OCI-LY3 (cell line): Measurements from ENCODE around the gene TAF1A.

ENCODE experiments used
- H2AFZ ChIP-seq: fragments of 200-600, 300-600 bp; shearing (Covaris generic); 2 replicates; pipeline ENCODE4 v1.6.0; 2014; ENCODE audit warnings: antibody characterized with exemption, low read depth, low read length
- H3K27ac ChIP-seq: fragments of 200-600, 300-600 bp; sonication (generic); 2 replicates; pipeline ENCODE4 v1.5.1; 2014; ENCODE audit warnings: mild to moderate bottlenecking, low read length, moderate library complexity, mixed read lengths
- H3K27me3 ChIP-seq: fragments of 200-600, 300-600 bp; sonication (generic); 2 replicates; pipeline ENCODE4 v1.6.1; 2014; ENCODE audit warnings: low read depth, low read length, mixed read lengths
- H3K36me3 ChIP-seq: fragments of 200-600, 300-600 bp; sonication (generic); replicated peaks from 2 replicates; pipeline ENCODE3; 2014; ENCODE audit warnings: low read depth, low read length, mixed read lengths
- H3K4me1 ChIP-seq: fragments of 300-600, 200-600 bp; sonication (generic); 2 replicates; pipeline ENCODE4 v1.6.1; 2014; ENCODE audit warnings: low read length, mixed read lengths
- H3K4me2 ChIP-seq: fragments of 200-600, 300-600 bp; sonication (generic); 2 replicates; pipeline ENCODE4 v1.6.1; 2014; ENCODE audit warnings: low read length, mixed read lengths
- H3K4me3 ChIP-seq: fragments of 300-600, 200-600 bp; sonication (generic); 2 replicates; pipeline ENCODE4 v1.5.1; 2014; ENCODE audit warnings: antibody characterized with exemption, mild to moderate bottlenecking, low read length, moderate library complexity
- H3K79me2 ChIP-seq: fragments of 300-600, 200-600 bp; shearing (Covaris generic); 2 replicates; pipeline ENCODE4 v1.6.1; 2014; ENCODE audit warnings: mild to moderate bottlenecking, low read length, mixed read lengths
- H3K9ac ChIP-seq: fragments of 300-600, 200-600 bp; shearing (Covaris generic); 2 replicates; pipeline ENCODE4 v1.6.0; 2014; ENCODE audit warnings: mild to moderate bottlenecking, low read length, moderate library complexity
- H3K9me3 ChIP-seq: fragments of 200-600, 300-600 bp; shearing (Covaris generic); 2 replicates; pipeline ENCODE4 v1.6.1; 2014; ENCODE audit warnings: low read length, mixed read lengths; ENCODE audit not compliant: insufficient read depth
- H4K20me1 ChIP-seq: fragments of 200-600, 300-600 bp; sonication (generic); 2 replicates; pipeline ENCODE4 v1.6.1; 2016; ENCODE audit warnings: low read length, mixed read lengths; ENCODE audit not compliant: insufficient read depth
- EZH2phosphoT487 ChIP-seq: fragments of 200-600 bp; shearing (Covaris generic); IDR thresholded peaks from 2 replicates; pipeline ENCODE4 v1.6.1; 2018; ENCODE audit warnings: antibody characterized with exemption, mixed run types, low read depth
- TF ChIP-seq, protein P1 (sequence below): fragments of 200-600, 300-600 bp; sonication (generic); IDR thresholded peaks from 2 replicates; pipeline ENCODE4 v1.5.1; 2014; ENCODE audit warnings: antibody characterized with exemption, low read length, low read depth

Gene TAF1A

DNA sequence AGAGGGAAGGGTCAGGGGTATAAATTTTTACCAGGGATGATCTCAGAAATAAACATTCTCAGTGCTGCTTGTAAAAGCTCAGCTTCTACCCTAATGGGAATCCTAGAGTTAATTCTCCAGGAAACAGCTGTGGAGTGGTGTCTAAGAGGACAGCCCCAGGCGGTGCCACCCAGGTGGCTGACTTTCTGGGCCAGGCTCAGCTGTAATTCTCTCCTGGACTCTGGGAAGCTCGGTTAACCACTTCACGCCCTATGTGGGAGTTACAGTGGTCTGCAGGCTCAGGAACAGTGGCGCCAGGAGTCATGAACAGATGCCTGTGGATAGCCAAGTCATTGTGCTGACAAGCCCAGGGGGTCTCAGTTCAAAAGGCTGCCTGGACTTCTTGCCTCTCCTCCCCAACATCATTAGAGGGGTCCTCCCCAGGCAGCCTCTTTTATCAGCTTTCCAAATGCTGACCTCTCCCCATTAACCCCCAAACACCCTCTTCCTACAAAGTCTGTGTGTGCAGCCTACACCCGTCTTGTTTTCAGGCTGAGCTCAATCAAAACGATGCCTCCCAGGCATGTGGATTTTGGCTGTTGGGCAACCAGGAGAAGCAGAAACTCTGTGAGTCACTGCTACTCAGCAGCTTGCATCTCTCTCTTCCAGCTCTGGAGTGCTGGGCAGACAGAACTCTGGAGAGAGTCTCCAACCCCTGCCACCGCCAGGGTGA is 43.0 kb downstream of the TAF1A start:
- no peak overlapping the region for H3K4me2 ChIP-seq
- H3K79me2 ChIP-seq, result no peaks in the 10 kb centered on the region
- no peaks in the 10 kb centered on the region for H3K36me3 ChIP-seq
- no peaks in the 10 kb centered on the region for H3K4me1 ChIP-seq
- no peaks in the 10 kb centered on the region for H3K9me3 ChIP-seq
- TF ChIP-seq EZH2phosphoT487, result no peak
- TF ChIP-seq, protein P1, sequence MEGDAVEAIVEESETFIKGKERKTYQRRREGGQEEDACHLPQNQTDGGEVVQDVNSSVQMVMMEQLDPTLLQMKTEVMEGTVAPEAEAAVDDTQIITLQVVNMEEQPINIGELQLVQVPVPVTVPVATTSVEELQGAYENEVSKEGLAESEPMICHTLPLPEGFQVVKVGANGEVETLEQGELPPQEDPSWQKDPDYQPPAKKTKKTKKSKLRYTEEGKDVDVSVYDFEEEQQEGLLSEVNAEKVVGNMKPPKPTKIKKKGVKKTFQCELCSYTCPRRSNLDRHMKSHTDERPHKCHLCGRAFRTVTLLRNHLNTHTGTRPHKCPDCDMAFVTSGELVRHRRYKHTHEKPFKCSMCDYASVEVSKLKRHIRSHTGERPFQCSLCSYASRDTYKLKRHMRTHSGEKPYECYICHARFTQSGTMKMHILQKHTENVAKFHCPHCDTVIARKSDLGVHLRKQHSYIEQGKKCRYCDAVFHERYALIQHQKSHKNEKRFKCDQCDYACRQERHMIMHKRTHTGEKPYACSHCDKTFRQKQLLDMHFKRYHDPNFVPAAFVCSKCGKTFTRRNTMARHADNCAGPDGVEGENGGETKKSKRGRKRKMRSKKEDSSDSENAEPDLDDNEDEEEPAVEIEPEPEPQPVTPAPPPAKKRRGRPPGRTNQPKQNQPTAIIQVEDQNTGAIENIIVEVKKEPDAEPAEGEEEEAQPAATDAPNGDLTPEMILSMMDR, result no peak
- H4K20me1 ChIP-seq, result no peaks in the 10 kb centered on the region
- no peak overlapping the region for H3K4me3 ChIP-seq
- no peak overlapping the region for H2AFZ ChIP-seq
- peaks cover 6% of the 10 kb centered on the region; the same call in 1 of the 2 replicates for H3K27me3 ChIP-seq
- no peak overlapping the region for H3K9ac ChIP-seq
- no peak overlapping the region for H3K27ac ChIP-seq

DNA sequence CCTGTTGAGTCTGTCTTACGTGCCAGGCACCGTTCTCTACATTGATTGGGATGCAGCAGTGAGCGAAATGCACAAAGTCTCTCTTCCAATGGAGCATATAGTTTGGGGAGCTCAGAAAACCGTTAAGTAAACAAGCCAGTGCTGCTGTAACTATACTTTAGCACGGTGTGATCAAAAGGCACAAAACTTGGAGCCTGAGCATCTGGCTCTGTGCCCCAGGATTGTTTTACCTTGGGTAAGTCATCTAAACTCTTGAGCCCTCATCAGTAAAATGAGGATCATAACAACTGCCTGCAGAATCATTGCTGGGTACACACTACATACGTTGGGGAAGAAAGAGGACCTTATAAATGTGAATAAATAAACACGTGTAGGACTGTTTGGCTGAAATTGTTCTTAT is 43.6 kb downstream of the TAF1A start:
- Histone ChIP-seq H3K79me2 (no peaks in the 10 kb centered on the region), H3K4me1 (no peaks in the 10 kb centered on the region), H3K36me3 (no peaks in the 10 kb centered on the region), H3K9ac (no peak overlapping the region), H3K27me3 (peaks cover 6% of the 10 kb centered on the region; the same call in 1 of the 2 replicates), H3K4me2 (no peak overlapping the region), H3K27ac (no peak overlapping the region), H4K20me1 (no peaks in the 10 kb centered on the region), H3K9me3 (no peaks in the 10 kb centered on the region), H2AFZ (no peak overlapping the region), H3K4me3 (no peak overlapping the region)
- TF ChIP-seq, protein P1, result no peak
- no peak for TF ChIP-seq EZH2phosphoT487

DNA sequence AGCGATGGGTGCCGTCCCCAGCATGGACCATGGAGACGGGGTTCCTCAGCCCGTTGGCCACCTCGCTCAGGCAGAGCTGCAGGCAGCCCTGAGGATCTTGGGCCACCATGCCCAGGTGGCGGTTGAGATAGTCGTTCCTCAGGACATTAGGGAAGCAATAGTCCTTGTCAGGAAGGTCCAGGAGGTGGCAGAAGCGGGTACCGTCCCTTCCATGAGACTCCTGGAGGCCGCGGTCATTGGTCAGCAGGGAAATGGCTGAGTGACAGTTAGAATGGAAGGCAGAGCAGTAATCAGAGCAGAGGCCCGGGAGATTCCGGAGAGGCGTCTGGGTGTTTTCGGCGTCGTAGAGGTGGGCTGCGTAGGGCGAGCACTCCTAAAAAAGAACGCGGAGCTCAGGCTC is 45.9 kb downstream of the TAF1A start:
- Histone ChIP-seq H3K4me2 (no peak overlapping the region), H3K4me3 (no peak overlapping the region), H3K27ac (no peak overlapping the region), H3K79me2 (no peaks in the 10 kb centered on the region), H3K4me1 (no peaks in the 10 kb centered on the region), H3K36me3 (no peaks in the 10 kb centered on the region), H3K9ac (no peak overlapping the region), H3K9me3 (no peaks in the 10 kb centered on the region), H4K20me1 (no peaks in the 10 kb centered on the region), H3K27me3 (peaks cover 6% of the 10 kb centered on the region; the same call in 1 of the 2 replicates), H2AFZ (no peak overlapping the region)
- TF ChIP-seq, protein P1, result no peak
- TF ChIP-seq EZH2phosphoT487, result no peak

DNA sequence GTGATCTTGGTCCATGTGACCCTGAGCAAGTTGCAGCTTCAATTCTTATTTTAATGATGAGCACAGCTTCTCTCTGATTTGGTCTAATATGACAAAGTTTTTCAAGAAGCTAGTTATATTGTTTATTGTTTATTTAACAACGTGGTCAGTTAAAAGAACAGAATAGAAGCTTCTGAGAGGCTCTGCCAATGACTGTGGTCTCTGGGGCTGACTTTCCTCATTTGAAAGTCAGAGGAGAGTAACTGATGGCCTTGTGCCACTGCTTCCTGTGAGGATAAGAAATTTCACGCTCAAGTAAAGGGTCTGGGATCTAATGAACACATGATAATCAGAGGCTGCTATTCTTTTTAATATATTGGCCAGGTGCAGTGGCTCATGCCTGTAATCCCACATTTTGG is 49.1 kb downstream of the TAF1A start:
- Histone ChIP-seq H3K27ac (no peak overlapping the region), H3K79me2 (no peaks in the 10 kb centered on the region), H3K36me3 (no peaks in the 10 kb centered on the region), H4K20me1 (no peaks in the 10 kb centered on the region), H3K4me3 (no peak overlapping the region), H3K4me1 (no peaks in the 10 kb centered on the region), H3K27me3 (no peaks in the 10 kb centered on the region), H2AFZ (no peak overlapping the region), H3K4me2 (no peak overlapping the region), H3K9ac (no peak overlapping the region), H3K9me3 (no peaks in the 10 kb centered on the region)
- TF ChIP-seq, protein P1, result no peak
- TF ChIP-seq EZH2phosphoT487, result no peak
